Hepatocyte (in vitro differentiated cells): ENCODE measurements around the gene BOLA3. TPM values are rescaled to one million over a fixed set of nuclear protein-coding genes. Genes with fewer than 3 reads are reported as not detected.
A peak's percentile ranks its signal among the peaks of the same experiment; 100 is the strongest.

Experiments
- DNase-seq: peaks from one replicate; pipeline ENCODE4 v3.0.0-alpha.2; 2016; ENCODE audit warnings: low spot score
- H2AFZ ChIP-seq: fragments of 200-600 bp; sonication (generic); 2 replicates; pipeline ENCODE4 v1.6.0; 2016; ENCODE audit warnings: antibody characterized with exemption, mild to moderate bottlenecking
- H3K27ac ChIP-seq: fragments of 200-600 bp; sonication (generic); 2 replicates; pipeline ENCODE4 v1.5.1; 2016; ENCODE audit warnings: mild to moderate bottlenecking
- H3K27me3 ChIP-seq: fragments of 200-600 bp; sonication (generic); 2 replicates; pipeline ENCODE4 v1.6.1; 2016
- H3K36me3 ChIP-seq: fragments of 200-600 bp; sonication (generic); replicated peaks from 2 replicates; pipeline ENCODE4 v1.5.1; 2016; ENCODE audit warnings: low read depth; ENCODE audit not compliant: insufficient read depth
- H3K4me1 ChIP-seq: fragments of 200-600 bp; sonication (generic); 2 replicates; pipeline ENCODE4 v1.5.1; 2016; ENCODE audit warnings: mild to moderate bottlenecking, moderate library complexity; ENCODE audit not compliant: insufficient read depth
- H3K4me2 ChIP-seq: fragments of 200-600 bp; sonication (generic); 2 replicates; pipeline ENCODE4 v1.6.0; 2016
- H3K4me3 ChIP-seq: fragments of 200-600 bp; sonication (generic); 2 replicates; pipeline ENCODE4 v1.5.1; 2016; ENCODE audit warnings: mild to moderate bottlenecking
- H3K79me2 ChIP-seq: fragments of 200-600 bp; sonication (generic); 2 replicates; pipeline ENCODE4 v1.6.0; 2017; ENCODE audit warnings: mild to moderate bottlenecking
- H3K9me2 ChIP-seq: fragments of 200-600 bp; sonication (generic); replicated peaks from 2 replicates; pipeline ENCODE4 v1.6.0; 2017; ENCODE audit warnings: mild to moderate bottlenecking; ENCODE audit not compliant: insufficient read depth
- H3K9me3 ChIP-seq: fragments of 200-600 bp; sonication (generic); 2 replicates; pipeline ENCODE4 v1.5.1; 2016; ENCODE audit warnings: low read depth, mild to moderate bottlenecking
- H4K20me1 ChIP-seq: fragments of 200-600 bp; sonication (generic); 2 replicates; pipeline ENCODE4 v1.6.0; 2016; ENCODE audit warnings: mild to moderate bottlenecking; ENCODE audit not compliant: insufficient read depth, poor library complexity, severe bottlenecking
- CTCF ChIP-seq: fragments of 200-600 bp; sonication (generic); IDR thresholded peaks from 2 replicates; pipeline ENCODE4 v1.5.1; 2016; ENCODE audit warnings: antibody characterized with exemption, mild to moderate bottlenecking; ENCODE audit not compliant: poor library complexity
- EZH2 ChIP-seq: fragments of 200-600 bp; sonication (generic); IDR thresholded peaks from 2 replicates; pipeline ENCODE4 v1.6.1; 2016; ENCODE audit warnings: antibody characterized with exemption, mild to moderate bottlenecking, borderline replicate concordance
- EZH2phosphoT487 ChIP-seq: fragments of 200-600 bp; sonication (generic); IDR thresholded peaks from one replicate; pipeline ENCODE4 v1.6.1; 2018; ENCODE audit warnings: antibody characterized with exemption, mild to moderate bottlenecking, low read depth, moderate library complexity; ENCODE audit not compliant: unreplicated experiment, severe bottlenecking
- WGBS: methylation state at CpG from one replicate; pipeline ENCODE4 v1.1.6; 2016; ENCODE audit warnings: low lambda C conversion rate; ENCODE audit errors: missing lambda C conversion rate; 5-methylcytosine and 5-hydroxymethylcytosine counted together
- polyA plus RNA-seq: library from polyadenylated mRNA; unstranded; fragments of >200 nt; fragmentation: Nextera tagmentation; extraction: Ambion mirVana; gene quantifications from 2 replicates; pipeline ENCODE4 v1.2.1, GENCODE V29; 2016
- total RNA-seq: library from RNA; depleted of rRNA; stranded (reverse); fragments of >200 nt; gene quantifications from 2 replicates; pipeline ENCODE4 v1.2.3, GENCODE V29; 2014

Gene BOLA3
- total and polyA plus RNA-seq, 2 experiments from 2014 or later = 43.8 to 56.3 TPM

DNA sequence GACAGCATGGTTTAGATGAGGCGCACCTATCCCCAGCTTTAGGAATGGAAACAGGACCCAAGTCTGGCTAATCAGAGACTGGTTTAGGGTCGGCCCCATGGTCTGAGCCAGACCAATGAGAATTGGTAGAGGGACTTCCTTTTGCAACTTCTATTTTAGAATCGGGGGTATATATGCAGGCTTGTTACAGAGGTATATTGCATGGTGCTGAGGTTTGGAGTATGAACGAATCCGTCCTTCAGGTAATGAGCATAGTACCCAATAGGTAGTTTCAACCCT, 1.5 kb upstream of the BOLA3 start:
- DNase-seq = no peak
- Histone ChIP-seq H3K36me3 (no peaks in the 10 kb centered on the region), H3K27ac (no peak overlapping the region), H3K79me2 (peaks cover 11% of the 10 kb centered on the region), H3K27me3 (no peaks in the 10 kb centered on the region), H3K9me2 (no peaks in the 10 kb centered on the region), H4K20me1 (no peaks in the 10 kb centered on the region), H2AFZ (no peak overlapping the region), H3K4me2 (peak overlapping the region; percentile 87), H3K4me1 (peaks cover 10% of the 10 kb centered on the region), H3K9me3 (no peaks in the 10 kb centered on the region), H3K4me3 (no peak overlapping the region)
- TF ChIP-seq EZH2phosphoT487 = no peak
- TF ChIP-seq CTCF = no peak
- TF ChIP-seq EZH2 = no peak
- WGBS = 93% methylated on average over 5 of the region's 5 CpGs

- Histone ChIP-seq H3K27ac (peak overlapping the region; percentile 85), H2AFZ (peak overlapping the region; percentile 95), H4K20me1 (no peaks in the 10 kb centered on the region), H3K4me3 (peak overlapping the region; percentile 46), H3K36me3 (no peaks in the 10 kb centered on the region), H3K4me1 (peaks cover 10% of the 10 kb centered on the region), H3K79me2 (peaks cover 11% of the 10 kb centered on the region), H3K27me3 (no peaks in the 10 kb centered on the region), H3K9me2 (no peaks in the 10 kb centered on the region), H3K9me3 (no peaks in the 10 kb centered on the region), H3K4me2 (peak overlapping the region; percentile 87)
- TF ChIP-seq EZH2phosphoT487 (no peak), EZH2 (no peak), CTCF (no peak)
- 51% methylated on average over 16 of the region's 16 CpGs for WGBS
- no peak for DNase-seq
Observed at GRCh38 chr2:74148457-74149246, 940 bp upstream of the BOLA3 start.

GRCh38 chr2:74146929-74147726, 584 bp downstream of the BOLA3 start:
- Histone ChIP-seq H3K9me2 (no peaks in the 10 kb centered on the region), H3K27me3 (no peaks in the 10 kb centered on the region), H3K4me3 (peak overlapping the region; percentile 74), H2AFZ (peak overlapping the region; percentile 95), H3K79me2 (peaks cover 11% of the 10 kb centered on the region), H4K20me1 (no peaks in the 10 kb centered on the region), H3K36me3 (no peaks in the 10 kb centered on the region), H3K4me2 (peak overlapping the region; percentile 87), H3K4me1 (peaks cover 10% of the 10 kb centered on the region), H3K9me3 (no peaks in the 10 kb centered on the region), H3K27ac (peak overlapping the region; percentile 26)
- DNase-seq = peak; percentile 41
- TF ChIP-seq EZH2phosphoT487 (no peak), EZH2 (no peak), CTCF (no peak)
- WGBS = 12% methylated on average over 29 of the region's 29 CpGs
